ENCODE results near the gene RYR1. TPM values are rescaled to one million over a fixed set of nuclear protein-coding genes. Genes with fewer than 3 reads are reported as not detected.

The RYR1 gene
- total and polyA plus RNA-seq, 11 donors, result 0.44 to 2.1 (median 0.86) TPM

DNA sequence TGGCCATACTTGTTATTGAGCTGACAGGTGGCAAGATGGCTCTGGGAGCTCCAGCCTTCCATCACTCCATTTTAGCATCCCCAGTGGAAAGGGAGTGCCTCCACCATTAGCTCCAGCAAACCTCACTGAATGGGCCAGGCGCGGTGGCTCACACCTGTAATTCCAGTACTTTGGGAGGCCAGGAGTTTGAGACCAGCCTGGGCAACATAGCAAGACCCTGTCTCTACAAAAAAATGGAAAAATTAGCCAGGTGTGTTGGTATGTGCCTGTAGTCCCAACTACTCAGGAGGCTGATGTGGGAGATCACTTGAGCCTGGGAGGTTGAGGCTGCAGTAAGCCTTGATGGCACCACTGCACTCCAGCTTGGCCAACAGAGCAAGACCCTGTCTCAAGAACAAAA lies 98.0 kb downstream of the RYR1 start:
- no peak for TF ChIP-seq POLR2A (IDR thresholded peaks at IDR 0.05)
- TF ChIP-seq, protein P1, sequence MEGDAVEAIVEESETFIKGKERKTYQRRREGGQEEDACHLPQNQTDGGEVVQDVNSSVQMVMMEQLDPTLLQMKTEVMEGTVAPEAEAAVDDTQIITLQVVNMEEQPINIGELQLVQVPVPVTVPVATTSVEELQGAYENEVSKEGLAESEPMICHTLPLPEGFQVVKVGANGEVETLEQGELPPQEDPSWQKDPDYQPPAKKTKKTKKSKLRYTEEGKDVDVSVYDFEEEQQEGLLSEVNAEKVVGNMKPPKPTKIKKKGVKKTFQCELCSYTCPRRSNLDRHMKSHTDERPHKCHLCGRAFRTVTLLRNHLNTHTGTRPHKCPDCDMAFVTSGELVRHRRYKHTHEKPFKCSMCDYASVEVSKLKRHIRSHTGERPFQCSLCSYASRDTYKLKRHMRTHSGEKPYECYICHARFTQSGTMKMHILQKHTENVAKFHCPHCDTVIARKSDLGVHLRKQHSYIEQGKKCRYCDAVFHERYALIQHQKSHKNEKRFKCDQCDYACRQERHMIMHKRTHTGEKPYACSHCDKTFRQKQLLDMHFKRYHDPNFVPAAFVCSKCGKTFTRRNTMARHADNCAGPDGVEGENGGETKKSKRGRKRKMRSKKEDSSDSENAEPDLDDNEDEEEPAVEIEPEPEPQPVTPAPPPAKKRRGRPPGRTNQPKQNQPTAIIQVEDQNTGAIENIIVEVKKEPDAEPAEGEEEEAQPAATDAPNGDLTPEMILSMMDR (IDR thresholded peaks at IDR 0.05), result no peak
- Histone ChIP-seq H3K4me1 (no peaks in the 10 kb centered on the region), H3K27ac (no peak overlapping the region), H3K27me3 (peaks cover 0 to 17% (median 0%) of the 10 kb centered on the region in 9 donors), H3K9me3 (peaks cover 0 to 18% (median 11%) of the 10 kb centered on the region in 12 donors), H3K36me3 (no peaks in the 10 kb centered on the region), H3K4me3 (no peak overlapping the region)
- WGBS, 4 donors, result 63 to 100% (median 99%) methylated on average over 2 of the region's 2 CpGs
- no peak for ATAC-seq
- intact Hi-C loops (cut with DNase I), result no loop called here
- no peak for DNase-seq

DNA sequence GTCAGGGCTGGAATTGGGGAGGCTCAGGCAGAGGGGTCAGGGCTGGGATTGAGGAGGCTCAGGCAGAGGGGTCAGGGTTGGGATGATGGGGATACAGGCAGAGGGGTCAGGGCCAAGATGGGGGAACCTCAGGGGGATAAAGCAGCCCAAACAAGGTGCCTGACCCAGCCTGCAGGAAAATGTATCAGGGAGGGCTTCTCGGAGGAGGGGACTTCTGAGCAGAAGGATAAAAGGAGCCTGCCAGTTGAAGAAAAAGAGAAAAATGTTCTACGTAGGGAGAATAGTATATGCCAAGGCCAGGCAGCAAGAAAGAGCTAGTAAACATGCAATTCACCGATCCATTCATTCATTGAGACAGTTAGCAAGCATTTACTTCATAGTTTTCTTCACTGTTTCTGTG lies 99.4 kb downstream of the RYR1 start:
- intact Hi-C loops (cut with DNase I), result no loop called here
- ATAC-seq, result no peak
- Histone ChIP-seq H3K27ac (no peak overlapping the region), H3K4me1 (no peaks in the 10 kb centered on the region), H3K4me3 (no peak overlapping the region), H3K36me3 (no peaks in the 10 kb centered on the region), H3K9me3 (peaks cover 0 to 18% (median 11%) of the 10 kb centered on the region in 12 donors), H3K27me3 (peaks cover 0 to 9% (median 0%) of the 10 kb centered on the region in 9 donors)
- TF ChIP-seq, protein P1 (IDR thresholded peaks at IDR 0.05), result no peak
- no peak for DNase-seq
- 69 to 84% (median 82%) methylated on average over 3 of the region's 3 CpGs for WGBS, 4 donors

DNA sequence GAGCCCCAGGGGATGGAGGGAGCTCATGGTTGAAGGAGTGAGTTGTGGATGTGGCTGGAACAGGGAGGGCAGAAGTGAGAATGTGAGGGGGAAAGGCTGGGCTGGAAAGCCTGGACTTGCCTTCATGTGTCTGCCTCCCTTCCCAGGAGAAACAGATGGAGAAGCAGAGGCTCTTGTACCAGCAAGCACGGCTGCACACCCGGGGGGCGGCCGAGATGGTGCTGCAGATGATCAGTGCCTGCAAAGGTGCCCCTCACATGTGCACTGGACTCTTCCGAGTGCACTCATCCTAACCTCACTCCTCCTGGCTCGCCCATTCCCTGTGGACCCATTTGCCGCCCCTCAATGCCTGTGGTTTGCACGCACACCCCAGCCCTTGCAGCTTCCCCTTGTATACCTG lies 101.1 kb downstream of the RYR1 start:
- 88 to 96% (median 93%) methylated on average over 8 of the region's 8 CpGs for WGBS, 4 donors
- intact Hi-C loops (cut with DNase I), result no loop called here
- no peak overlapping the region for H3K4me3 ChIP-seq
- ATAC-seq (no peak), DNase-seq (no peak)
- peaks cover 0 to 18% (median 11%) of the 10 kb centered on the region in 12 donors for H3K9me3 ChIP-seq
- H3K4me1 ChIP-seq, result peaks cover 0 to 12% (median 0%) of the 10 kb centered on the region in 12 donors
- H3K36me3 ChIP-seq, result no peaks in the 10 kb centered on the region
- H3K27me3 ChIP-seq, result no peaks in the 10 kb centered on the region
- TF ChIP-seq, protein P1 (IDR thresholded peaks at IDR 0.05), result no peak
- TF ChIP-seq POLR2A (IDR thresholded peaks at IDR 0.05), result no peak
- H3K27ac ChIP-seq, result no peak overlapping the region

DNA sequence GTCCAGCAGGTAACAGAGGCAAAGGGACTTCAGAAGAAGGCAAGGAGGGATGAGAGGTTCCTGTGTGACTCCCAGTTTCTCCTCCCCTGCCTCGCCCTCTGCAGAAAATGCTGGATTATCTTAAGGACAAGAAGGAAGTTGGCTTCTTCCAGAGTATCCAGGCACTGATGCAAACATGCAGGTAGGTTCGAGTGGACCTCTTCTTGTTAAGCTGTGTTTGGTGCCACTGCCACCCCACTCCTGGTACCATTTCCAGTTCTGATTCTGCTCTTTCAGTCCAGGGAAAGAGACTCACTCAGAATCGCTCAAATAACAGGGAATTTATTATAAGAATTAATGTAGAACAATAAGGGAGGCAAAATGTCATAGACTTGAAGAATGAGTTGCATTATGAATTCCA lies 101.7 kb downstream of the RYR1 start:
- no peaks in the 10 kb centered on the region for H3K27me3 ChIP-seq
- no peak for TF ChIP-seq POLR2A (IDR thresholded peaks at IDR 0.05)
- TF ChIP-seq, protein P1 (IDR thresholded peaks at IDR 0.05), result no peak
- no peak overlapping the region for H3K27ac ChIP-seq
- ATAC-seq (no peak), DNase-seq (no peak)
- no peaks in the 10 kb centered on the region for H3K36me3 ChIP-seq
- WGBS, 4 donors, result 71 to 81% (median 78%) methylated on average over 3 of the region's 3 CpGs
- intact Hi-C loops (cut with DNase I), result no loop called here
- peaks cover 0 to 18% (median 11%) of the 10 kb centered on the region in 12 donors for H3K9me3 ChIP-seq
- peaks cover 0 to 12% (median 0%) of the 10 kb centered on the region in 12 donors for H3K4me1 ChIP-seq
- no peak overlapping the region for H3K4me3 ChIP-seq
